Mesodermal cell (in vitro differentiated cells): ENCODE data around the gene CD2AP. TPM values are rescaled to one million over a fixed set of nuclear protein-coding genes. Genes with fewer than 3 reads are reported as not detected.
A peak's percentile ranks its signal among the peaks of the same experiment; 100 is the strongest.
"Not testable (repeated sequence)": the region's sequence is repeated elsewhere in the genome, so short reads cannot be mapped to it uniquely, and the experiment has no call there.

Experiments
- H3K27ac ChIP-seq: 2 replicates; pipeline ENCODE4 v1.7.0; 2013; ENCODE audit warnings: mild to moderate bottlenecking, low read depth, low read length, moderate library complexity; ENCODE audit not compliant: severe bottlenecking
- H3K36me3 ChIP-seq: 2 replicates; pipeline ENCODE4 v1.7.1; 2013; ENCODE audit warnings: mild to moderate bottlenecking, low read length, moderate library complexity; ENCODE audit not compliant: control insufficient read depth, insufficient read depth
- H3K4me1 ChIP-seq: one replicate; pipeline ENCODE4 v1.7.1; 2013; ENCODE audit warnings: mild to moderate bottlenecking, low read length; ENCODE audit not compliant: insufficient read depth, control insufficient read depth, poor library complexity, severe bottlenecking
- H3K4me3 ChIP-seq: 2 replicates; pipeline ENCODE4 v1.7.0; 2013; ENCODE audit warnings: low read length, control low read depth, mild to moderate bottlenecking; ENCODE audit not compliant: insufficient read depth, poor library complexity, severe bottlenecking; ENCODE audit errors: extremely low read depth
- H3K9me3 ChIP-seq: 2 replicates; pipeline ENCODE4 v1.7.1; 2013; ENCODE audit warnings: mild to moderate bottlenecking, low read length, moderate library complexity; ENCODE audit not compliant: control insufficient read depth
- WGBS, 2 experiments: methylation state at CpG; one replicate each; pipeline ENCODE4 v1.1.5; 2013; ENCODE audit warnings: missing lambda C conversion rate in 2 of 2; ENCODE audit not compliant: insufficient coverage in 2 of 2; 5-methylcytosine and 5-hydroxymethylcytosine counted together
- polyA plus RNA-seq, 2 experiments: library from polyadenylated mRNA; stranded (reverse); fragments of 50-300 nt; gene quantifications; one replicate each; pipeline ENCODE4 v1.2.3, GENCODE V29; 2013

Gene CD2AP
- 22.4 TPM for polyA plus RNA-seq (2013, experiment 1 of 2)
- 25.7 TPM for polyA plus RNA-seq (2013, experiment 2 of 2)

DNA sequence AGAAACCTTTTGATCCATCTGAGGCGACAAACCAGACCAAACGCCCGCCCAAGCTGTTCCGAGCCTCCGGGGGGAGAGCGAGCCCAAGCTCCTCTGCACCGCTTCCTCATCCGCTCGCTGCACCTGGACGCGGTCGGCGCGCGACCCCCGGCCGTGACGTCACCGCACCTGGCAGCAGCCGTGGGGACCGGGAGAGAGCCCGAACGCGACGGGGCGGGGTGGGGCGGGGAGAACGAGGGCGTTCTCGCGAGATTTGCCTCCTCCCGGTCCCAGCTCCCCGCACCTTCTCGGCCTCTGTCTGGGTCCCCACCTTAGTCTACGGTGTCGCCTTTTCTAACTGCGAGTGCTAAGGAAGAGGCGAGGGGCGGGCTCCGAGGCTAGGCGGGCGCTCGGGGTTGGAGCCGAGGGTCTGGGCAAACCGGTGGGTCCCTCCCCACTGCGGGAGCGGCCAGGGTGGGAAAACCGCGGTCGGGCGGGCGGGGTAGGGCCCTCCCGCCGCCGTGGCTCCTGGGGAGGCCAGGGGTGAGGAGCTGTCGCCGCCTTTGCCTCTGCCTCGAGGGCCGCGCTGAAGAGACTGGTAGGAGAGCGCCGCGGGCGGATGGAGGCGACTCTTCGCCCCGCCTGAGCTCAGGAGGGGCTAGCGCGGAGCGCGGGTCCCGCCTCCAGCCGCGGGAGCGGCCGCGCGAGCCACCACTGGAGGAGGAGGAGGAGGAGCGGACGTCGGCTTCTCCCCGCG, at the start of gene CD2AP:
TSS of gene CD2AP (plus strand) at position 293 of the 736 bp plus-strand sequence. CDS start 456 bp downstream, outside the sequence.
- Histone ChIP-seq H3K27ac (peak within 1 kb of the TSS; percentile 90), H3K4me3 (peak within 1 kb of the TSS; percentile 95), H3K4me1 (peaks cover 8% of the 10 kb centered on the region), H3K36me3 (no peaks in the 10 kb centered on the region), H3K9me3 (no peaks in the 10 kb centered on the region)
- 0% methylated on average over 29 to 66 of the region's 83 CpGs for WGBS, 2 experiments

DNA sequence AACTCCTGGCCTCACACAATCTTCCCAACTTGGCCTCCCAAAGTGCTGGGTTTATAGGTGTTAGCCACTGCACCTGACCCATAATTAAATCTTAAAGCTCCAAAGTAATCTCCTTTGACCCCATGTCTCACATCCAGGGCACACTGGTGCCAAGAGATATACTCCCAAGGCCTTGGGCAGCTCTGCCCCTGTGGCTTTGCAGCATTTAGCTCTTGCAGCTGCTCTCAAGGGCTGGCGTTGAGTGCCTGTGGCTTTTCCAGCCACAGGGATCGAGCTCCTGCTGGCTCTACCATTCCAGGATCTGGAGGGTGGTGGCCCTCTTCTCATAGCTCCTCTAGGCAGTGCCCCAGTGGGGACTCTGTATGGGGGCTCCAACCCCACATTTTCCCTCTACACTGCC, 49.3 kb upstream of the CD2AP start:
- Histone ChIP-seq H3K4me3 (no peak overlapping the region), H3K27ac (no peak overlapping the region), H3K9me3 (no peaks in the 10 kb centered on the region), H3K4me1 (no peaks in the 10 kb centered on the region), H3K36me3 (no peaks in the 10 kb centered on the region)
- WGBS, 2 experiments: 78 to 93% methylated on average over 2 of the region's 2 CpGs

DNA sequence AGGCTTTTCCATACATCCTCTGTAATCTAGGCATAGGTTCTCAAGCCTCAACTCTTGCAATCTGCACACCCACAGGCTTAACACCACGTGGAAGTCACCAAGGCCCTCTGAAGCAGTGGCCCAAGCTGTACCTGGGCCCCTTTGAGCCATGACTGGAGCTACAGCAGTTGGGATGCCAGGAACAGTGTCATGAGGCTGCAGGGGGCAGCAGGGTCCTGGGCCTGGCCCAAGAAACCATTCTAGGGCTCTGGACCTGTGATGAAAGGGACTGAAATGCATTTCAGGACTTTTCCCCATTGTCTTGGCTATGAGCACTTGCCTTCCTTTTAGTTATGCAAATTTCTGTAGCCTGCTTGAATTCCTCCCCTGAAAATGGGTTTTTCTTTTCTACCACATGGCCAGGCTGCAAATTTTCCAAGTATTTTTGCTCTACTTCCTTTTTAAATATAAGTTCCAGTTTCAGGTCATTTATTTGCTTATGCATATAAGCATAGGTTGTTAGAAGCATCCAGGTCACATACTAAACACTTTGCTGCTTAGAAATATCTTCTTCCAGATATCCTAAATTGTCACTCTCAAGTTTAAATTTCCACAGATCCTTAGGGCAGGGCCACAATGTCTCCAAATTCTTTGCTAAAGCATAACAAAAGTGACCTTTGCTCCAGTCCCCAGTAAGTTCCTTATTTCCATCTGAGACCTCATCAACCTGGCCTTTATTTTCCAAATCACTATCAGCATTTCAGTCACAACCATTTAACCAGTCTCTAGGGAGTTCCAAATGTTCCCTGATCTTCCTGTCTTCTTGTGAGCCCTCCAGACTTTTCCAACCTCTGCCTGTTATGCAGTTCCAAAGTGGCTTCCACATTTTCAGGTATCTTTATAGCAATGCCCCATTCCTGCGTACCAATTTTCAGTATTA, 48.6 kb upstream of the CD2AP start:
- no peaks in the 10 kb centered on the region for H3K9me3 ChIP-seq
- H3K4me1 ChIP-seq: no peaks in the 10 kb centered on the region
- H3K36me3 ChIP-seq: no peaks in the 10 kb centered on the region
- no peak overlapping the region for H3K4me3 ChIP-seq
- no peak overlapping the region for H3K27ac ChIP-seq
- 0 to 48% methylated on average over 1 to 2 of the region's 2 CpGs for WGBS, 2 experiments

- no peaks in the 10 kb centered on the region for H3K9me3 ChIP-seq
- WGBS, 2 experiments: no CpG with 5 or more reads among the region's 2 CpGs
- H3K36me3 ChIP-seq: no peaks in the 10 kb centered on the region
- H3K4me1 ChIP-seq: no peaks in the 10 kb centered on the region
- no peak overlapping the region for H3K27ac ChIP-seq
- no peak overlapping the region for H3K4me3 ChIP-seq
Observed at GRCh38 chr6:47434372-47435253, 43.0 kb upstream of the CD2AP start.

DNA sequence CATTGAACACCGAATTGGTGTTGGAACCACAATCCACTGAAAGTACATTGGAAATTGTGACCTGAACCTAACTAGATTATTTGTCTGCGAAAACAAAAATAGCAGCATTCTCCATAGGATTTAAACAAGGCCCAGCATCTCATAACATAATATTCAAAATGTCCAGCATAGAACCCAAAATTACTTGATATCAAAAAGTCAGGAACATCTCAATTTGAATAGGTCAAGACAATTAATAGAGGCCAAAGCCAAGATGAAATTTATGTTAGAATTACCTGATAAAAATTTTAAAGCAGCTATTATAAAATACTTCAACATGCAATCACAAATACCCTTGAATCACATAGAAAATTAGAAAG, 42.4 kb upstream of the CD2AP start:
- no peaks in the 10 kb centered on the region for H3K4me1 ChIP-seq
- no peak overlapping the region for H3K4me3 ChIP-seq
- no peaks in the 10 kb centered on the region for H3K9me3 ChIP-seq
- 92 to 100% methylated on average over 2 of the region's 2 CpGs for WGBS, 2 experiments
- no peak overlapping the region for H3K27ac ChIP-seq
- H3K36me3 ChIP-seq: no peaks in the 10 kb centered on the region

GRCh38 chr6:47437592-47437991, 40.0 kb upstream of the CD2AP start:
- Histone ChIP-seq H3K4me1 (no peaks in the 10 kb centered on the region), H3K9me3 (no peaks in the 10 kb centered on the region), H3K36me3 (no peaks in the 10 kb centered on the region), H3K27ac (no peak overlapping the region), H3K4me3 (no peak overlapping the region)
- 89 to 93% methylated on average over 3 of the region's 4 CpGs for WGBS, 2 experiments

GRCh38 chr6:47438481-47439347, 38.9 kb upstream of the CD2AP start:
- H3K36me3 ChIP-seq: no peaks in the 10 kb centered on the region
- no peak overlapping the region for H3K27ac ChIP-seq
- no peaks in the 10 kb centered on the region for H3K9me3 ChIP-seq
- no peaks in the 10 kb centered on the region for H3K4me1 ChIP-seq
- no peak overlapping the region for H3K4me3 ChIP-seq
- 93 to 94% methylated on average over 6 to 8 of the region's 8 CpGs for WGBS, 2 experiments

GRCh38 chr6:47439348-47439668, 38.3 kb upstream of the CD2AP start:
- 80% methylated on average over 1 of the region's 2 CpGs; no CpG with 5 or more reads in 1 of the 2 experiments for WGBS, 2 experiments
- Histone ChIP-seq H3K4me1 (no peaks in the 10 kb centered on the region), H3K36me3 (no peaks in the 10 kb centered on the region), H3K4me3 (no peak overlapping the region), H3K27ac (no peak overlapping the region), H3K9me3 (no peaks in the 10 kb centered on the region)

GRCh38 chr6:47440719-47441118, 36.9 kb upstream of the CD2AP start:
- Histone ChIP-seq H3K4me1 (no peaks in the 10 kb centered on the region), H3K9me3 (no peaks in the 10 kb centered on the region), H3K36me3 (no peaks in the 10 kb centered on the region), H3K27ac (no peak overlapping the region), H3K4me3 (no peak overlapping the region)
- WGBS, 2 experiments: 100% methylated on average over 1 of the region's 3 CpGs; no CpG with 5 or more reads in 1 of the 2 experiments

- H3K36me3 ChIP-seq, H3K4me1 ChIP-seq, H3K9me3 ChIP-seq, H3K4me3 ChIP-seq, H3K27ac ChIP-seq: not testable (repeated sequence)
- whole genome bisulfite sequencing, 2 experiments: 93 to 100% methylated on average over 2 of the region's 3 CpGs
Observed at GRCh38 chr6:47444964-47445363, 32.6 kb upstream of the CD2AP start.
